ENCODE results near the gene P2RY14. TPM values are rescaled to one million over a fixed set of nuclear protein-coding genes. Genes with fewer than 3 reads are reported as not detected.

Gene P2RY14
- total and polyA plus RNA-seq, 2 donors (not counting 1 experiment from before 2014, with no cell fraction given) = 0.26 TPM; not detected in 1

DNA sequence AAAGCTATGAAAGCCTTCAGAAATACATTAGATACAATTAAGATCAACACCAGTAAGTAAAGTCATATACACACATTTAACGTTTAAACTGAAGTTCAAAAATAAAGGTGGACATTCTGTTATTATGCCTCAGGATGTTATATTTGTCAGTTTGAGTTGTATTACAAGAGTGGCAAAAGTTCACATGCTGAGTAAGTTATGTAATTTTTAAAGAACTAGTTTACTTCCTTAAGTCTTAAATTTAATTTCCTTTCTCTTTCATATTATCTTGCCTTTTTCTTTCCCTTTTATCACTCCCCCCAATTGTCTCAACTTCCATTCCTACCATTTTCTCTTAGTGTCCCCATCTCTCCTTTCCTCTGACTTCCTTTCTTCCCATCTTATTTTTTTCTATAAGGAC, 43.2 kb upstream of the P2RY14 start:
- Histone ChIP-seq H3K79me2 (ENCODE audit: control insufficient read depth, insufficient read depth, low read length) (no peaks in the 10 kb centered on the region), H3K9me3 (ENCODE audit: control insufficient read depth, insufficient read depth, low read depth, low read length) (no peaks in the 10 kb centered on the region), H3K4me3 (replicated peaks in 1 of 4; ENCODE audit: control extremely low read depth in 1 of 4, insufficient read depth in 1 of 4, low read depth in 3 of 4, low read length in 4 of 4) (no peak overlapping the region), H4K20me1 (ENCODE audit: control insufficient read depth, extremely low read depth, insufficient read depth, low read length) (no peaks in the 10 kb centered on the region), H3K27me3 (ENCODE audit: control insufficient read depth, insufficient read depth, low read length) (no peaks in the 10 kb centered on the region), H3K9ac (ENCODE audit: insufficient read depth, low read length) (no peak overlapping the region), H3K36me3 (ENCODE audit: control insufficient read depth, insufficient read depth, low read length) (no peaks in the 10 kb centered on the region), H3K4me2 (ENCODE audit: extremely low read depth, insufficient read depth, low read length) (no peak overlapping the region), H2AFZ (ENCODE audit: low read length) (no peak overlapping the region), H3K27ac (ENCODE audit: insufficient read depth, low read length) (no peak overlapping the region), H3K4me1 (ENCODE audit: control insufficient read depth, extremely low read depth, insufficient read depth, low read length) (peaks cover 18% of the 10 kb centered on the region)
- TF ChIP-seq, protein P1, sequence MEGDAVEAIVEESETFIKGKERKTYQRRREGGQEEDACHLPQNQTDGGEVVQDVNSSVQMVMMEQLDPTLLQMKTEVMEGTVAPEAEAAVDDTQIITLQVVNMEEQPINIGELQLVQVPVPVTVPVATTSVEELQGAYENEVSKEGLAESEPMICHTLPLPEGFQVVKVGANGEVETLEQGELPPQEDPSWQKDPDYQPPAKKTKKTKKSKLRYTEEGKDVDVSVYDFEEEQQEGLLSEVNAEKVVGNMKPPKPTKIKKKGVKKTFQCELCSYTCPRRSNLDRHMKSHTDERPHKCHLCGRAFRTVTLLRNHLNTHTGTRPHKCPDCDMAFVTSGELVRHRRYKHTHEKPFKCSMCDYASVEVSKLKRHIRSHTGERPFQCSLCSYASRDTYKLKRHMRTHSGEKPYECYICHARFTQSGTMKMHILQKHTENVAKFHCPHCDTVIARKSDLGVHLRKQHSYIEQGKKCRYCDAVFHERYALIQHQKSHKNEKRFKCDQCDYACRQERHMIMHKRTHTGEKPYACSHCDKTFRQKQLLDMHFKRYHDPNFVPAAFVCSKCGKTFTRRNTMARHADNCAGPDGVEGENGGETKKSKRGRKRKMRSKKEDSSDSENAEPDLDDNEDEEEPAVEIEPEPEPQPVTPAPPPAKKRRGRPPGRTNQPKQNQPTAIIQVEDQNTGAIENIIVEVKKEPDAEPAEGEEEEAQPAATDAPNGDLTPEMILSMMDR (conservative IDR thresholded peaks at IDR 0.05 in 1 of 2, IDR thresholded peaks at IDR 0.05 in 1 of 2; ENCODE audit: low read depth in 1 of 2, low read length in 2 of 2) = no peak
- TF ChIP-seq EZH2 (IDR thresholded peaks at IDR 0.05; ENCODE audit: low read length, missing control alignments) = no peak
- no peak for DNase-seq (ENCODE audit: low read depth in 2 of 2)

DNA sequence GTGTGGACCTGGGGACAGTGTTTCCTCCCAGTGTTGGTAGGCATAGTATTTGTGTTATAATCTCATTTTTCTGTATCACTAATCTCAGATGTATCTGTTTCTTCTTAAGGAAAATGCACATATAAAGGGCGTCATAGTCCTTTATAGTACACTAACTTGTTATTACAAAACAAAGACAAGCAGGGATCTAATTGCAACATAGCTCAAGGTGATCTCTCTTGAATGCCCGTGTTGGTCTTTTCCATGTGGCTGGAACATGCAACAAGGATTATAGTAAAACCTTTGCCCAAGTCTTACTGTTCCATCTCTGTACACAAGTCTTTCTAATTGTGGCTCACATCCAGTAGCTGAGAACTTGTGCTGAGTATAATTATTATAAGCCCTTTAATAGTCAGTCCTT, 41.8 kb upstream of the P2RY14 start:
- H3K27ac ChIP-seq (ENCODE audit: insufficient read depth, low read length) = peak overlapping the region; percentile 79
- peak overlapping the region in 1 of 4 experiments; percentile 1 for H3K4me3 ChIP-seq (replicated peaks in 1 of 4; ENCODE audit: control extremely low read depth in 1 of 4, insufficient read depth in 1 of 4, low read depth in 3 of 4, low read length in 4 of 4)
- peak overlapping the region; percentile 56 for H3K4me2 ChIP-seq (ENCODE audit: extremely low read depth, insufficient read depth, low read length)
- DNase-seq (ENCODE audit: low read depth in 2 of 2) = peak in 1 of 2 donors; percentile 13
- H3K9me3 ChIP-seq (ENCODE audit: control insufficient read depth, insufficient read depth, low read depth, low read length) = no peaks in the 10 kb centered on the region
- no peaks in the 10 kb centered on the region for H4K20me1 ChIP-seq (ENCODE audit: control insufficient read depth, extremely low read depth, insufficient read depth, low read length)
- no peak for TF ChIP-seq EZH2 (IDR thresholded peaks at IDR 0.05; ENCODE audit: low read length, missing control alignments)
- TF ChIP-seq, protein P1 (conservative IDR thresholded peaks at IDR 0.05 in 1 of 2, IDR thresholded peaks at IDR 0.05 in 1 of 2; ENCODE audit: low read depth in 1 of 2, low read length in 2 of 2) = no peak
- H3K36me3 ChIP-seq (ENCODE audit: control insufficient read depth, insufficient read depth, low read length) = no peaks in the 10 kb centered on the region
- no peak overlapping the region for H3K9ac ChIP-seq (ENCODE audit: insufficient read depth, low read length)
- no peaks in the 10 kb centered on the region for H3K27me3 ChIP-seq (ENCODE audit: control insufficient read depth, insufficient read depth, low read length)
- peaks cover 18% of the 10 kb centered on the region for H3K4me1 ChIP-seq (ENCODE audit: control insufficient read depth, extremely low read depth, insufficient read depth, low read length)
- no peak overlapping the region for H2AFZ ChIP-seq (ENCODE audit: low read length)
- H3K79me2 ChIP-seq (ENCODE audit: control insufficient read depth, insufficient read depth, low read length) = no peaks in the 10 kb centered on the region

DNA sequence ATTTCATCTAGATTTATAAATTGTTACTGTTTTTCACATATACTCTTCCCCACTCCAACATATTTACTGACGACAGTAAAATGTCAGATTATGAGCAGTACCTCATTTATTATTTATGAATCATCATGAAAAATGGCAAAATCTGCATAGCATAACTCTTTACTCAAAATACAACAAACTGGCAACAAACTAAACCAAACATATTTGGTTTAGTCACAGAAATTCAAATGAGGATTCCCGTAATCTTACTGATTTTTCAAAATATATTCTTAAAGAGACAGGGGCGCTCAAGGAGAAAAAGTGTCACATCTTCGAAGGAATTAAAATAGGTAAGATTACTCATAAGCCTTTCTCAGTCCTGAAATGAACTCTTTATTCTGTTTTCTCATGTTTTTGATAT, 41.3 kb upstream of the P2RY14 start:
- H3K9ac ChIP-seq (ENCODE audit: insufficient read depth, low read length) = no peak overlapping the region

More for the DNA sequence above, 41.3 kb upstream of the P2RY14 start:
- no peak overlapping the region for H2AFZ ChIP-seq (ENCODE audit: low read length)
- H3K4me2 ChIP-seq (ENCODE audit: extremely low read depth, insufficient read depth, low read length) = peak overlapping the region; percentile 56
- TF ChIP-seq EZH2 (IDR thresholded peaks at IDR 0.05; ENCODE audit: low read length, missing control alignments) = no peak
- TF ChIP-seq, protein P1 (conservative IDR thresholded peaks at IDR 0.05 in 1 of 2, IDR thresholded peaks at IDR 0.05 in 1 of 2; ENCODE audit: low read depth in 1 of 2, low read length in 2 of 2) = no peak
- peaks cover 18% of the 10 kb centered on the region for H3K4me1 ChIP-seq (ENCODE audit: control insufficient read depth, extremely low read depth, insufficient read depth, low read length)
- H3K4me3 ChIP-seq (replicated peaks in 1 of 4; ENCODE audit: control extremely low read depth in 1 of 4, insufficient read depth in 1 of 4, low read depth in 3 of 4, low read length in 4 of 4) = peak overlapping the region in 1 of 4 experiments; percentile 1
- H3K27me3 ChIP-seq (ENCODE audit: control insufficient read depth, insufficient read depth, low read length) = no peaks in the 10 kb centered on the region
- no peaks in the 10 kb centered on the region for H3K9me3 ChIP-seq (ENCODE audit: control insufficient read depth, insufficient read depth, low read depth, low read length)
- H3K27ac ChIP-seq (ENCODE audit: insufficient read depth, low read length) = peak overlapping the region; percentile 79
- H3K36me3 ChIP-seq (ENCODE audit: control insufficient read depth, insufficient read depth, low read length) = no peaks in the 10 kb centered on the region
- DNase-seq (ENCODE audit: low read depth in 2 of 2) = peak; percentile 39 to 74
- no peaks in the 10 kb centered on the region for H4K20me1 ChIP-seq (ENCODE audit: control insufficient read depth, extremely low read depth, insufficient read depth, low read length)
- H3K79me2 ChIP-seq (ENCODE audit: control insufficient read depth, insufficient read depth, low read length) = no peaks in the 10 kb centered on the region

All from fibroblast of lung (primary cell).